Fibroblast of lung (primary cell): ENCODE data around the gene IKBKG. TPM values are rescaled to one million over a fixed set of nuclear protein-coding genes. Genes with fewer than 3 reads are reported as not detected.

ENCODE experiments used
- DNase-seq, 2 donors: peaks; one replicate each; pipeline versions ENCODE4 v3.0.0 to v3.0.0-alpha.2; 2010; ENCODE audit warnings: low read depth in 2 of 2
- H2AFZ ChIP-seq: 2 replicates; pipeline ENCODE4 v1.5.1; 2012; ENCODE audit warnings: low read length, control low read depth, inconsistent platforms
- H3K27ac ChIP-seq: 2 replicates; pipeline ENCODE4 v1.5.1; 2011; ENCODE audit warnings: low read length, control low read depth; ENCODE audit not compliant: insufficient read depth
- H3K27me3 ChIP-seq: 2 replicates; pipeline ENCODE4 v1.5.1; 2011; ENCODE audit warnings: mild to moderate bottlenecking, low read length; ENCODE audit not compliant: control insufficient read depth, insufficient read depth
- H3K36me3 ChIP-seq: 2 replicates; pipeline ENCODE4 v1.5.1; 2011; ENCODE audit warnings: low read length; ENCODE audit not compliant: control insufficient read depth, insufficient read depth
- H3K4me1 ChIP-seq: 2 replicates; pipeline ENCODE4 v1.5.1; 2011; ENCODE audit warnings: low read length; ENCODE audit not compliant: control insufficient read depth, insufficient read depth; ENCODE audit errors: extremely low read depth
- H3K4me2 ChIP-seq: 2 replicates; pipeline ENCODE4 v1.5.1; 2011; ENCODE audit warnings: low read length, control low read depth; ENCODE audit not compliant: insufficient read depth; ENCODE audit errors: extremely low read depth
- H3K4me3 ChIP-seq, 4 experiments: fragments of 200-600 bp in 1 of 4; sonication (generic) in 1 of 4; replicated peaks in 1 of 4; 2 replicates each; pipeline ENCODE4 v1.5.1; 2011 to 2016; ENCODE audit warnings: low read length in 4 of 4, low read depth in 3 of 4, mild to moderate bottlenecking in 3 of 4, control low read depth in 2 of 4, inconsistent platforms in 1 of 4, mixed read lengths in 1 of 4; ENCODE audit not compliant: insufficient read depth in 1 of 4; ENCODE audit errors: control extremely low read depth in 1 of 4
- H3K79me2 ChIP-seq: 2 replicates; pipeline ENCODE4 v1.5.1; 2012; ENCODE audit warnings: mild to moderate bottlenecking, low read length, inconsistent platforms; ENCODE audit not compliant: control insufficient read depth, insufficient read depth
- H3K9ac ChIP-seq: 2 replicates; pipeline ENCODE4 v1.5.1; 2011; ENCODE audit warnings: mild to moderate bottlenecking, low read length, control low read depth; ENCODE audit not compliant: insufficient read depth
- H3K9me3 ChIP-seq: 2 replicates; pipeline ENCODE4 v1.5.1; 2012; ENCODE audit warnings: low read depth, low read length; ENCODE audit not compliant: control insufficient read depth, insufficient read depth
- H4K20me1 ChIP-seq: 2 replicates; pipeline ENCODE4 v1.5.1; 2011; ENCODE audit warnings: low read length; ENCODE audit not compliant: control insufficient read depth, insufficient read depth; ENCODE audit errors: extremely low read depth
- EZH2 ChIP-seq: IDR thresholded peaks from 2 replicates; pipeline ENCODE4 v1.5.1; 2012; ENCODE audit warnings: low read length, control low read depth, mild to moderate bottlenecking; ENCODE audit errors: missing control alignments
- polyA plus RNA-seq, 2 donors: library from polyadenylated mRNA; depleted of rRNA in 1 of 2; stranded (reverse) in 1 of 2; unstranded in 1 of 2; fragments of >200 nt; gene quantifications; 2 replicates each; pipeline ENCODE4 v1.2.1, GENCODE V29; 2011 to 2012; ENCODE audit warnings: missing spikeins in 1 of 2
- total RNA-seq: library from RNA; depleted of rRNA; stranded (reverse); fragments of >200 nt; gene quantifications from 2 replicates; pipeline ENCODE4 v1.2.1, GENCODE V29; 2014
- TF ChIP-seq, protein P1 (sequence below), 2 donors: IDR thresholded peaks in 1 of 2; conservative IDR thresholded peaks in 1 of 2; 1 replicate in 1 of 2; 2 replicates in 1 of 2; pipeline ENCODE4 v1.5.1; 2011 to 2012; ENCODE audit warnings: low read length in 2 of 2, control low read depth in 1 of 2, inconsistent platforms in 1 of 2, low read depth in 1 of 2, mild to moderate bottlenecking in 1 of 2

The IKBKG gene
- total and polyA plus RNA-seq, 2 donors (not counting 1 experiment from before 2014, with no cell fraction given) = 14.8 to 20.1 TPM

DNA sequence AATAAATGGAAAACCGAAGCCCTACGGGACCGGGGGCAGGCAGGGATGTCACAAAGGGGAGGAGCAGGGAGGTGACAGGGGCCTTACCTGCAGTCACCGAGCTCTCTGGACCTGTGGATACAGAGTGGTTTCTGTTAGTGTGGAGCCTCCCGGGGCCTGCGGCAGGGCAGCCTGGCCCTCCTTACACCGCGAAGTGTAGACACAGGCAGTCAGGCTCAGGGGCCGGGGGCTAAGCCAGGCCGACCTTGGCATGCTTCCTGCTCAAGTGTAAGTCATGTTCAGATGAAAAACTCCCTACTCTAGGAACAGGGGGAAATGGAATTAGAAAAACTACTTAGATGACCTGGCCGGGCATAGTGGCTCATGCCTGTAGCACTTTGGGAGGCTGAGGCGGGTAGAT, 35.7 kb upstream of the IKBKG start:
- H3K79me2 ChIP-seq = peaks cover 4% of the 10 kb centered on the region
- H3K4me2 ChIP-seq = no peak overlapping the region
- no peak for TF ChIP-seq EZH2
- TF ChIP-seq, protein P1, sequence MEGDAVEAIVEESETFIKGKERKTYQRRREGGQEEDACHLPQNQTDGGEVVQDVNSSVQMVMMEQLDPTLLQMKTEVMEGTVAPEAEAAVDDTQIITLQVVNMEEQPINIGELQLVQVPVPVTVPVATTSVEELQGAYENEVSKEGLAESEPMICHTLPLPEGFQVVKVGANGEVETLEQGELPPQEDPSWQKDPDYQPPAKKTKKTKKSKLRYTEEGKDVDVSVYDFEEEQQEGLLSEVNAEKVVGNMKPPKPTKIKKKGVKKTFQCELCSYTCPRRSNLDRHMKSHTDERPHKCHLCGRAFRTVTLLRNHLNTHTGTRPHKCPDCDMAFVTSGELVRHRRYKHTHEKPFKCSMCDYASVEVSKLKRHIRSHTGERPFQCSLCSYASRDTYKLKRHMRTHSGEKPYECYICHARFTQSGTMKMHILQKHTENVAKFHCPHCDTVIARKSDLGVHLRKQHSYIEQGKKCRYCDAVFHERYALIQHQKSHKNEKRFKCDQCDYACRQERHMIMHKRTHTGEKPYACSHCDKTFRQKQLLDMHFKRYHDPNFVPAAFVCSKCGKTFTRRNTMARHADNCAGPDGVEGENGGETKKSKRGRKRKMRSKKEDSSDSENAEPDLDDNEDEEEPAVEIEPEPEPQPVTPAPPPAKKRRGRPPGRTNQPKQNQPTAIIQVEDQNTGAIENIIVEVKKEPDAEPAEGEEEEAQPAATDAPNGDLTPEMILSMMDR (conservative IDR thresholded peaks at IDR 0.05 in 1 of 2, IDR thresholded peaks at IDR 0.05 in 1 of 2; ENCODE audit: low read depth in 1 of 2, low read length in 2 of 2) = no peak
- no peaks in the 10 kb centered on the region for H3K36me3 ChIP-seq
- H2AFZ ChIP-seq = no peak overlapping the region
- H3K4me1 ChIP-seq = no peaks in the 10 kb centered on the region
- no peaks in the 10 kb centered on the region for H3K27me3 ChIP-seq
- H4K20me1 ChIP-seq = no peaks in the 10 kb centered on the region
- no peak for DNase-seq
- H3K4me3 ChIP-seq = no peak overlapping the region
- H3K9ac ChIP-seq = no peak overlapping the region
- no peak overlapping the region for H3K27ac ChIP-seq
- no peaks in the 10 kb centered on the region for H3K9me3 ChIP-seq

GRCh38 chrX:154512879-154513553, 34.4 kb upstream of the IKBKG start:
- no peaks in the 10 kb centered on the region for H3K27me3 ChIP-seq
- H3K9me3 ChIP-seq = no peaks in the 10 kb centered on the region
- H3K9ac ChIP-seq = no peak overlapping the region
- no peak overlapping the region for H3K27ac ChIP-seq
- H3K4me2 ChIP-seq = no peak overlapping the region
- no peaks in the 10 kb centered on the region for H3K36me3 ChIP-seq
- no peak overlapping the region for H3K4me3 ChIP-seq
- H3K79me2 ChIP-seq = peaks cover 4% of the 10 kb centered on the region
- no peak overlapping the region for H2AFZ ChIP-seq
- DNase-seq = no peak
- peaks cover 10% of the 10 kb centered on the region for H3K4me1 ChIP-seq
- no peak for TF ChIP-seq EZH2
- TF ChIP-seq, protein P1 (conservative IDR thresholded peaks at IDR 0.05 in 1 of 2, IDR thresholded peaks at IDR 0.05 in 1 of 2; ENCODE audit: low read depth in 1 of 2, low read length in 2 of 2) = no peak
- H4K20me1 ChIP-seq = no peaks in the 10 kb centered on the region

DNA sequence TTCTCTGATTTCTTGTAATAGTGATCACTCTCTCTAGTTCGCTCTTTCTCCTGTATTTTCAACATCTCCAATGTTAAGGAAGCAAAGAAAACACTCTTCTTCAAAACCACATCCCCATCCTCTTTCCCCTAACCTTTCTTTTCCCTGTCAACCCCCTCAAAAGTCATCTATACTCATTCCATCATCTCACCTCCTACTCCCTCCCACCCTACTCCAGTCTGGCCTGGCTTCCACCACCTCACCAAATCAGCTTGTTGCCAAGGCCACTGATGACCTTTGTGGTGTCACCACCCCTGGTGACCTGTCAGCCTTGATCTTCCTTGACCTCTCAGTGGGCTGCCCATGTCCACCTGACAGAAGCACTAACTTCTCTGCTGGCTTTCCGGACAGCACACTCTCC, 33.7 kb upstream of the IKBKG start:
- Histone ChIP-seq H3K4me3 (no peak overlapping the region), H3K4me2 (no peak overlapping the region), H3K36me3 (no peaks in the 10 kb centered on the region), H3K9me3 (no peaks in the 10 kb centered on the region), H3K4me1 (peaks cover 10% of the 10 kb centered on the region), H4K20me1 (no peaks in the 10 kb centered on the region), H3K79me2 (peaks cover 4% of the 10 kb centered on the region), H2AFZ (no peak overlapping the region), H3K9ac (no peak overlapping the region), H3K27me3 (no peaks in the 10 kb centered on the region), H3K27ac (no peak overlapping the region)
- no peak for TF ChIP-seq EZH2
- TF ChIP-seq, protein P1 (conservative IDR thresholded peaks at IDR 0.05 in 1 of 2, IDR thresholded peaks at IDR 0.05 in 1 of 2; ENCODE audit: low read depth in 1 of 2, low read length in 2 of 2) = no peak
- no peak for DNase-seq
